Measurements from ENCODE around the gene SETD3. TPM values are rescaled to one million over a fixed set of nuclear protein-coding genes. Genes with fewer than 3 reads are reported as not detected.

The SETD3 gene
- total and polyA plus RNA-seq, 2 of the 8 experiments (the other 6 are each of a cell fraction or from before 2014, with no cell fraction given) = 24.0 to 64.0 TPM

- Histone ChIP-seq H2BK120ac (replicated peaks; ENCODE audit: low read depth, low read length) (peak overlapping the region; percentile 69), H2BK20ac (ENCODE audit: low read length) (0 out of 2 replicates have a peak overlapping the region, but pooled peaks have one; percentile 80), H2BK12ac (ENCODE audit: low read depth, low read length) (0 out of 2 replicates have a peak overlapping the region, but pooled peaks have one; percentile 55), H3K4me1 (replicated peaks in 1 of 4; ENCODE audit: control insufficient read depth in 3 of 4, insufficient read depth in 4 of 4, low read length in 3 of 4) (peaks cover 11 to 49% (median 37%) of the 10 kb centered on the region in 4 experiments), H3K56ac (replicated peaks; ENCODE audit: insufficient read length, low read depth, low read length) (no peak overlapping the region), H2AFZ (ENCODE audit: low read length) (no peak overlapping the region), H3K4ac (replicated peaks; ENCODE audit: insufficient read length, low read depth, low read length) (peak overlapping the region; percentile 57), H3K9me3 (ENCODE audit: insufficient read depth in 2 of 2, low read depth in 1 of 2, low read length in 1 of 2) (no peaks in the 10 kb centered on the region), H2AK5ac (ENCODE audit: low read depth, low read length) (0 out of 2 replicates have a peak overlapping the region, but pooled peaks have one; percentile 24), H3K4me2 (ENCODE audit: insufficient read depth in 1 of 2, low read depth in 2 of 2, low read length in 2 of 2) (peak overlapping the region; percentile 30 to 31), H3K23ac (ENCODE audit: insufficient read length) (no peak overlapping the region), H3K14ac (ENCODE audit: insufficient read length) (no peak overlapping the region), H3K27ac (ENCODE audit: low read depth, low read length) (no peak overlapping the region), H4K5ac (ENCODE audit: insufficient read length, low read depth, low read length) (peak overlapping the region; percentile 32), H4K91ac (replicated peaks; ENCODE audit: insufficient read length, low read length) (peak overlapping the region; percentile 93), H3K79me2 (ENCODE audit: control insufficient read depth in 1 of 2, insufficient read depth in 2 of 2, low read length in 2 of 2) (peaks cover 0 to 4% of the 10 kb centered on the region in 2 experiments; a peak in 1 of 4 replicates), H2BK5ac (ENCODE audit: low read depth, low read length) (peak overlapping the region; percentile 63; the same call in 1 of the 2 replicates), H2BK15ac (ENCODE audit: low read length) (peak overlapping the region; percentile 72; the same call in 1 of the 2 replicates), H4K20me1 (replicated peaks in 1 of 2; ENCODE audit: control insufficient read depth in 1 of 2, insufficient read depth in 2 of 2, low read length in 2 of 2) (no peaks in the 10 kb centered on the region), H3K4me3 (ENCODE audit: extremely low read depth in 1 of 4, insufficient read depth in 2 of 4, low read depth in 3 of 4, low read length in 4 of 4) (no peak overlapping the region), H3K18ac (ENCODE audit: extremely low read depth, low read length) (peak overlapping the region; percentile 93), H3K27me3 (replicated peaks in 1 of 4; ENCODE audit: control insufficient read depth in 3 of 4, extremely low read depth in 1 of 4, insufficient read depth in 3 of 4, low read length in 3 of 4) (no peaks in the 10 kb centered on the region), H3K23me2 (ENCODE audit: low read depth, low read length) (0 out of 2 replicates have a peak, but pooled peaks cover 2% of the 10 kb centered on the region), H4K8ac (ENCODE audit: extremely low read depth, insufficient read depth, low read length) (no peak overlapping the region), H3K9ac (replicated peaks in 1 of 4; ENCODE audit: extremely low read depth in 1 of 4, low read depth in 3 of 4, low read length in 3 of 4) (0 out of 7 replicates have a peak overlapping the region, but pooled peaks of 1 of the 4 experiments have one; percentile 27), H3K36me3 (ENCODE audit: control insufficient read depth in 2 of 4, insufficient read depth in 4 of 4, low read length in 3 of 4) (no peaks in the 10 kb centered on the region; a peak in 1 of 8 replicates), H3K79me1 (ENCODE audit: low read depth, low read length) (peaks cover 13% of the 10 kb centered on the region)
- no peak for FAIRE-seq
- POLR2A ChIA-PET (ENCODE audit: partially characterized antibody) = interaction anchor here (0.7 to 1.4 kb wide), 6 partner anchors 9 to 79 kb away, joined by 3 to 5 read pairs (median 3); partner anchors contain the start of genes CCDC85C, CCNK and SETD3
- 44% methylated on average over 15 of the region's 16 CpGs; no CpG with 5 or more reads in 1 of the 2 experiments for WGBS, 2 experiments (ENCODE audit: extremely low coverage in 1 of 2, insufficient coverage in 1 of 2, insufficient read length in 1 of 2, insufficient replicate concordance in 2 of 2, low coverage in 1 of 2, low lambda C conversion rate in 2 of 2, missing lambda C conversion rate in 1 of 2)
- no peak for DNase-seq (ENCODE audit: low read depth in 1 of 2, low spot score in 2 of 2)
- CTCF ChIA-PET (ENCODE audit: partially characterized antibody) = interaction anchor here (0.6 to 6.5 kb wide), 27 partner anchors 12 to 164 kb away, joined by 3 to 40 read pairs (median 4); partner anchors contain the start of genes CCNK and SETD3
- TF ChIP-seq SP1 (IDR thresholded peaks at IDR 0.05; ENCODE audit: low read depth, low read length) (no peak), PHF8 (conservative IDR thresholded peaks at IDR 0.05; ENCODE audit: low read depth, low read length) (no peak), SUZ12 (IDR thresholded peaks at IDR 0.05; ENCODE audit: low read length) (no peak), GTF2F1 (IDR thresholded peaks at IDR 0.05; ENCODE audit: borderline replicate concordance, low read depth, low read length) (no peak), TCF12 (IDR thresholded peaks at IDR 0.05; ENCODE audit: low read depth, low read length) (no peak), SRF (IDR thresholded peaks at IDR 0.05; ENCODE audit: low read depth, low read length) (no peak), E2F6 (IDR thresholded peaks at IDR 0.05) (peak; percentile 75), EZH2 (IDR thresholded peaks at IDR 0.05; ENCODE audit: low read depth, low read length, severe bottlenecking) (no peak)
These were observed 43.5 kb upstream of the SETD3 start for GRCh38 chr14:99524091-99524661.

Data from H1 (cell line).